ENCODE data around the gene SEPSECS.

DNA sequence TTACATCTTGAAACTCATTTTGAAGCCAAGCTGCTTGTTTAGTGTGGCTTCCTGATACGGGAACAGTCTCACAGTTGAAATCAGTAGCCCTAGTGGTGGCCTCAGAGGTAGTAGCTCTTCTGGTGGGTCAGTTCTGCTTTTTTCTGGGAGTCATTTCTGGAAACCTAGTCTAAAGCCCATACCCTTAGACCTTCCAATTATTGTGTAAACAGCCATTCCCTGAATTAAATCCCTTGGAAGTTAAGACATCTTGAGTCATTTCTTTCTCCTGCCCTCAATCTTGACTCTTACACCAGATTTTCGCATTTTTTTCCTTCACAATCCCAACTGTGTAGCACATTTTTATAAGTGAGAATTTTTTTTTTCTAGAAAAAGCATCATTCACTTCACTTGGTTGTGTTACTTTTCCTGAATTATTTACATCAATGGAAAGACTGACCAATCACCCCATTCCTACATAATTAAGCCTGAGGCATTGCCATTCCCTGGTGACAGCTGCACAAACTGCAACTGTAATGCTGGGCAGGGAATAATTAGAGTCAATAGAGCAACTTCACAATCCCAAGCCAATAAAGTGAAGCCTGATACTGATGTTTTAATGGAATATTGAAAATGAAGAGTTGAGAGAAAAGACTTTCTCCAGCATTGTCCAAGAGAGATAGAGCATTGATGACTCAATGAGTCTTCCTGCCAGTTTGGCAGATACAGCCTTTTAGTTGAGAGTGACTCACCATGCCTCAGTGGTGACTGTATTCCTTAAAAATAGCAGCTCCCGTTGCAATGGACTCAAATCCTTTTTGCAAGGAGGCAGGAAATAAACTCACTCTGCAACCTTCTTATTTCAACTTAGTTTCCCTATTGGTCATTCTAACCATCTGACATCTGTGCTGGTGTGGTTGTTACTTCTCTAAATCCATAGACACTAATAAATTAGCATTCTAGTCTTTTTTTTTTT, 13.0 kb upstream of the SEPSECS start:
- TF ChIP-seq EZH2phosphoT487 (IDR thresholded peaks at IDR 0.05; ENCODE audit: unreplicated experiment) (no peak), REST (IDR thresholded peaks at IDR 0.05; ENCODE audit: unreplicated experiment) (no peak), EZH2 (IDR thresholded peaks at IDR 0.05; ENCODE audit: low read depth, unreplicated experiment) (no peak), POLR2AphosphoS5 (IDR thresholded peaks at IDR 0.05; ENCODE audit: low read depth) (no peak), STAT1 (IDR thresholded peaks at IDR 0.05; ENCODE audit: unreplicated experiment) (no peak), CREB1 (CRISPR knock-in tag; IDR thresholded peaks at IDR 0.05; ENCODE audit: low read depth) (no peak), ZNF331 (CRISPR knock-in tag; IDR thresholded peaks at IDR 0.05; ENCODE audit: low read depth) (no peak), ZNF114 (CRISPR knock-in tag; IDR thresholded peaks at IDR 0.05) (no peak), NANOG (IDR thresholded peaks at IDR 0.05; ENCODE audit: borderline replicate concordance) (no peak), JUNB (IDR thresholded peaks at IDR 0.05; ENCODE audit: unreplicated experiment) (no peak)
- TF ChIP-seq, protein P1, sequence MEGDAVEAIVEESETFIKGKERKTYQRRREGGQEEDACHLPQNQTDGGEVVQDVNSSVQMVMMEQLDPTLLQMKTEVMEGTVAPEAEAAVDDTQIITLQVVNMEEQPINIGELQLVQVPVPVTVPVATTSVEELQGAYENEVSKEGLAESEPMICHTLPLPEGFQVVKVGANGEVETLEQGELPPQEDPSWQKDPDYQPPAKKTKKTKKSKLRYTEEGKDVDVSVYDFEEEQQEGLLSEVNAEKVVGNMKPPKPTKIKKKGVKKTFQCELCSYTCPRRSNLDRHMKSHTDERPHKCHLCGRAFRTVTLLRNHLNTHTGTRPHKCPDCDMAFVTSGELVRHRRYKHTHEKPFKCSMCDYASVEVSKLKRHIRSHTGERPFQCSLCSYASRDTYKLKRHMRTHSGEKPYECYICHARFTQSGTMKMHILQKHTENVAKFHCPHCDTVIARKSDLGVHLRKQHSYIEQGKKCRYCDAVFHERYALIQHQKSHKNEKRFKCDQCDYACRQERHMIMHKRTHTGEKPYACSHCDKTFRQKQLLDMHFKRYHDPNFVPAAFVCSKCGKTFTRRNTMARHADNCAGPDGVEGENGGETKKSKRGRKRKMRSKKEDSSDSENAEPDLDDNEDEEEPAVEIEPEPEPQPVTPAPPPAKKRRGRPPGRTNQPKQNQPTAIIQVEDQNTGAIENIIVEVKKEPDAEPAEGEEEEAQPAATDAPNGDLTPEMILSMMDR (conservative IDR thresholded peaks at IDR 0.05; ENCODE audit: low read depth in 2 of 2), result no peak
- TF ChIP-seq, protein P2, sequence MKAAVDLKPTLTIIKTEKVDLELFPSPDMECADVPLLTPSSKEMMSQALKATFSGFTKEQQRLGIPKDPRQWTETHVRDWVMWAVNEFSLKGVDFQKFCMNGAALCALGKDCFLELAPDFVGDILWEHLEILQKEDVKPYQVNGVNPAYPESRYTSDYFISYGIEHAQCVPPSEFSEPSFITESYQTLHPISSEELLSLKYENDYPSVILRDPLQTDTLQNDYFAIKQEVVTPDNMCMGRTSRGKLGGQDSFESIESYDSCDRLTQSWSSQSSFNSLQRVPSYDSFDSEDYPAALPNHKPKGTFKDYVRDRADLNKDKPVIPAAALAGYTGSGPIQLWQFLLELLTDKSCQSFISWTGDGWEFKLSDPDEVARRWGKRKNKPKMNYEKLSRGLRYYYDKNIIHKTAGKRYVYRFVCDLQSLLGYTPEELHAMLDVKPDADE (IDR thresholded peaks at IDR 0.05), result no peak
- TF ChIP-seq, protein P3, sequence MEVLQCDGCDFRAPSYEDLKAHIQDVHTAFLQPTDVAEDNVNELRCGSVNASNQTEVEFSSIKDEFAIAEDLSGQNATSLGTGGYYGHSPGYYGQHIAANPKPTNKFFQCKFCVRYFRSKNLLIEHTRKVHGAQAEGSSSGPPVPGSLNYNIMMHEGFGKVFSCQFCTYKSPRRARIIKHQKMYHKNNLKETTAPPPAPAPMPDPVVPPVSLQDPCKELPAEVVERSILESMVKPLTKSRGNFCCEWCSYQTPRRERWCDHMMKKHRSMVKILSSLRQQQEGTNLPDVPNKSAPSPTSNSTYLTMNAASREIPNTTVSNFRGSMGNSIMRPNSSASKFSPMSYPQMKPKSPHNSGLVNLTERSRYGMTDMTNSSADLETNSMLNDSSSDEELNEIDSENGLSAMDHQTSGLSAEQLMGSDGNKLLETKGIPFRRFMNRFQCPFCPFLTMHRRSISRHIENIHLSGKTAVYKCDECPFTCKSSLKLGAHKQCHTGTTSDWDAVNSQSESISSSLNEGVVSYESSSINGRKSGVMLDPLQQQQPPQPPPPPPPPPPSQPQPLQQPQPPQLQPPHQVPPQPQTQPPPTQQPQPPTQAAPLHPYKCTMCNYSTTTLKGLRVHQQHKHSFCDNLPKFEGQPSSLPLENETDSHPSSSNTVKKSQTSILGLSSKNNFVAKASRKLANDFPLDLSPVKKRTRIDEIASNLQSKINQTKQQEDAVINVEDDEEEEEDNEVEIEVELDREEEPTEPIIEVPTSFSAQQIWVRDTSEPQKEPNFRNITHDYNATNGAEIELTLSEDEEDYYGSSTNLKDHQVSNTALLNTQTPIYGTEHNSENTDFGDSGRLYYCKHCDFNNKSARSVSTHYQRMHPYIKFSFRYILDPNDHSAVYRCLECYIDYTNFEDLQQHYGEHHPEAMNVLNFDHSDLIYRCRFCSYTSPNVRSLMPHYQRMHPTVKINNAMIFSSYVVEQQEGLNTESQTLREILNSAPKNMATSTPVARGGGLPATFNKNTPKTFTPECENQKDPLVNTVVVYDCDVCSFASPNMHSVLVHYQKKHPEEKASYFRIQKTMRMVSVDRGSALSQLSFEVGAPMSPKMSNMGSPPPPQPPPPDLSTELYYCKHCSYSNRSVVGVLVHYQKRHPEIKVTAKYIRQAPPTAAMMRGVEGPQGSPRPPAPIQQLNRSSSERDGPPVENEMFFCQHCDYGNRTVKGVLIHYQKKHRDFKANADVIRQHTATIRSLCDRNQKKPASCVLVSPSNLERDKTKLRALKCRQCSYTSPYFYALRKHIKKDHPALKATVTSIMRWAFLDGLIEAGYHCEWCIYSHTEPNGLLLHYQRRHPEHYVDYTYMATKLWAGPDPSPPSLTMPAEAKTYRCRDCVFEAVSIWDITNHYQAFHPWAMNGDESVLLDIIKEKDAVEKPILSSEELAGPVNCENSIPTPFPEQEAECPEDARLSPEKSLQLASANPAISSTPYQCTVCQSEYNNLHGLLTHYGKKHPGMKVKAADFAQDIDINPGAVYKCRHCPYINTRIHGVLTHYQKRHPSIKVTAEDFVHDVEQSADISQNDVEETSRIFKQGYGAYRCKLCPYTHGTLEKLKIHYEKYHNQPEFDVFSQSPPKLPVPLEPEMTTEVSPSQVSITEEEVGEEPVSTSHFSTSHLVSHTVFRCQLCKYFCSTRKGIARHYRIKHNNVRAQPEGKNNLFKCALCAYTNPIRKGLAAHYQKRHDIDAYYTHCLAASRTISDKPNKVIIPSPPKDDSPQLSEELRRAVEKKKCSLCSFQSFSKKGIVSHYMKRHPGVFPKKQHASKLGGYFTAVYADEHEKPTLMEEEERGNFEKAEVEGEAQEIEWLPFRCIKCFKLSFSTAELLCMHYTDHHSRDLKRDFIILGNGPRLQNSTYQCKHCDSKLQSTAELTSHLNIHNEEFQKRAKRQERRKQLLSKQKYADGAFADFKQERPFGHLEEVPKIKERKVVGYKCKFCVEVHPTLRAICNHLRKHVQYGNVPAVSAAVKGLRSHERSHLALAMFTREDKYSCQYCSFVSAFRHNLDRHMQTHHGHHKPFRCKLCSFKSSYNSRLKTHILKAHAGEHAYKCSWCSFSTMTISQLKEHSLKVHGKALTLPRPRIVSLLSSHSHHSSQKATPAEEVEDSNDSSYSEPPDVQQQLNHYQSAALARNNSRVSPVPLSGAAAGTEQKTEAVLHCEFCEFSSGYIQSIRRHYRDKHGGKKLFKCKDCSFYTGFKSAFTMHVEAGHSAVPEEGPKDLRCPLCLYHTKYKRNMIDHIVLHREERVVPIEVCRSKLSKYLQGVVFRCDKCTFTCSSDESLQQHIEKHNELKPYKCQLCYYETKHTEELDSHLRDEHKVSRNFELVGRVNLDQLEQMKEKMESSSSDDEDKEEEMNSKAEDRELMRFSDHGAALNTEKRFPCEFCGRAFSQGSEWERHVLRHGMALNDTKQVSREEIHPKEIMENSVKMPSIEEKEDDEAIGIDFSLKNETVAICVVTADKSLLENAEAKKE (CRISPR knock-in tag; IDR thresholded peaks at IDR 0.05), result no peak
